ENCODE measurements around the gene RALGAPA2.

DNA sequence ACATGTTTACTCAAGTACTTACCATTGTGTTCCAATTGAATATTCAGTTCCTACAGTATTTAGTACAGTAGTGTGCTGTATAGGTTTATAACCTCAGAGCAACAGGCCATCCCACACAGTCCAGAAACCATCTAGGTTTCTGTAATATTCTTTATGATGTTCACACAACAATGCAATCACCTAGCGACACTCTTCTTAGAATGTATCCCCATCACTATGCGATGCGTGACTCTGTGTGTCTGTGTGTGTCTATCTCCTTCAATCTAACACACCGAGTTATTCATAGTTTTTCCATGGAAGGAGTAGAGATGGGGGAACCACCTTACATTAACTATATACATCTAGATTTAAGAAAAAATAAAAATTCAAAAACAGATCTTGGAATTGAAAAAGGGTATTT is 182.8 kb downstream of the RALGAPA2 start:
- TF ChIP-seq, protein P1, sequence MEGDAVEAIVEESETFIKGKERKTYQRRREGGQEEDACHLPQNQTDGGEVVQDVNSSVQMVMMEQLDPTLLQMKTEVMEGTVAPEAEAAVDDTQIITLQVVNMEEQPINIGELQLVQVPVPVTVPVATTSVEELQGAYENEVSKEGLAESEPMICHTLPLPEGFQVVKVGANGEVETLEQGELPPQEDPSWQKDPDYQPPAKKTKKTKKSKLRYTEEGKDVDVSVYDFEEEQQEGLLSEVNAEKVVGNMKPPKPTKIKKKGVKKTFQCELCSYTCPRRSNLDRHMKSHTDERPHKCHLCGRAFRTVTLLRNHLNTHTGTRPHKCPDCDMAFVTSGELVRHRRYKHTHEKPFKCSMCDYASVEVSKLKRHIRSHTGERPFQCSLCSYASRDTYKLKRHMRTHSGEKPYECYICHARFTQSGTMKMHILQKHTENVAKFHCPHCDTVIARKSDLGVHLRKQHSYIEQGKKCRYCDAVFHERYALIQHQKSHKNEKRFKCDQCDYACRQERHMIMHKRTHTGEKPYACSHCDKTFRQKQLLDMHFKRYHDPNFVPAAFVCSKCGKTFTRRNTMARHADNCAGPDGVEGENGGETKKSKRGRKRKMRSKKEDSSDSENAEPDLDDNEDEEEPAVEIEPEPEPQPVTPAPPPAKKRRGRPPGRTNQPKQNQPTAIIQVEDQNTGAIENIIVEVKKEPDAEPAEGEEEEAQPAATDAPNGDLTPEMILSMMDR (IDR thresholded peaks at IDR 0.05; ENCODE audit: extremely low read depth in 1 of 2, insufficient read depth in 1 of 2, low read depth in 1 of 2, low read length in 2 of 2): no peak
- TF ChIP-seq, protein P2, sequence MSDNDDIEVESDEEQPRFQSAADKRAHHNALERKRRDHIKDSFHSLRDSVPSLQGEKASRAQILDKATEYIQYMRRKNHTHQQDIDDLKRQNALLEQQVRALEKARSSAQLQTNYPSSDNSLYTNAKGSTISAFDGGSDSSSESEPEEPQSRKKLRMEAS (IDR thresholded peaks at IDR 0.05; ENCODE audit: insufficient read depth, insufficient read length): no peak
- no peak for TF ChIP-seq POLR2A (IDR thresholded peaks at IDR 0.05; ENCODE audit: low read depth, low read length)
- TF ChIP-seq MYC (IDR thresholded peaks at IDR 0.05; ENCODE audit: low read depth, low read length): no peak
- no peak for TF ChIP-seq POLR2AphosphoS5 (IDR thresholded peaks at IDR 0.05; ENCODE audit: insufficient read depth, low read depth, low read length)
- no peak for TF ChIP-seq EZH2 (IDR thresholded peaks at IDR 0.05; ENCODE audit: borderline replicate concordance, low read depth, low read length, severe bottlenecking)
- no peak for TF ChIP-seq FOS (IDR thresholded peaks at IDR 0.05; ENCODE audit: borderline replicate concordance, insufficient read depth, low read length)
- no peak for TF ChIP-seq JUN (IDR thresholded peaks at IDR 0.05; ENCODE audit: borderline replicate concordance, insufficient read depth, insufficient read length, low read depth)
- no peak for TF ChIP-seq GATA2 (IDR thresholded peaks at IDR 0.05; ENCODE audit: insufficient read depth, insufficient read length, low read depth, low read length)

All from endothelial cell of umbilical vein (primary cell).